Naive thymus-derived CD4-positive, alpha-beta T cell (primary cell): ENCODE results near the gene NTRK2. TPM values are rescaled to one million over a fixed set of nuclear protein-coding genes. Genes with fewer than 3 reads are reported as not detected.

Source experiments
- ATAC-seq: fragments of 150-1000 bp; cut with Tn5 transposase; 2 replicates; pipeline ENCODE4 v1.10.0; 2021; ENCODE audit warnings: mild to moderate bottlenecking, moderate library complexity
- CTCF ChIA-PET: fragments of 350-600 bp; sonication (Branson Sonifier 250); formaldehyde crosslinking; loops from one replicate; lab custom pipeline; 2021; ENCODE audit warnings: antibody characterized with exemption; lab: Charles Lee
- POLR2A ChIA-PET: fragments of 350-600 bp; sonication (Branson Sonifier 250); formaldehyde crosslinking; loops from one replicate; lab custom pipeline; 2021; ENCODE audit warnings: antibody characterized with exemption, inconsistent platforms; lab: Charles Lee
- DNase-seq, 9 donors: peaks; one replicate each; pipeline versions ENCODE4 v3.0.0 to v3.0.0-alpha.2; 2020 to 2022; ENCODE audit warnings: mixed read lengths in 1 of 9
- H3K27ac ChIP-seq: one replicate; pipeline ENCODE4 v1.7.0; 2013; ENCODE audit warnings: mild to moderate bottlenecking, low read depth, low read length, moderate library complexity
- H3K27me3 ChIP-seq, 2 donors: one replicate each; pipeline ENCODE4 v1.7.0; 2013; ENCODE audit warnings: low read length in 2 of 2, mild to moderate bottlenecking in 2 of 2, moderate library complexity in 2 of 2; ENCODE audit not compliant: control insufficient read depth in 2 of 2, insufficient read depth in 2 of 2
- H3K36me3 ChIP-seq, 3 experiments: 1 replicate in 2 of 3; 2 replicates in 1 of 3; pipeline ENCODE4 v1.7.0; 2013; ENCODE audit warnings: low read length in 3 of 3, mild to moderate bottlenecking in 3 of 3, moderate library complexity in 1 of 3; ENCODE audit not compliant: insufficient read depth in 3 of 3, control insufficient read depth in 2 of 3
- H3K4me1 ChIP-seq, 2 donors: one replicate each; pipeline ENCODE4 v1.7.0; 2013; ENCODE audit warnings: low read length in 2 of 2, mild to moderate bottlenecking in 2 of 2, moderate library complexity in 1 of 2; ENCODE audit not compliant: control insufficient read depth in 2 of 2, insufficient read depth in 2 of 2
- H3K4me3 ChIP-seq: 2 replicates; pipeline ENCODE4 v1.7.0; 2013; ENCODE audit warnings: mild to moderate bottlenecking, low read length
- H3K9me3 ChIP-seq, 3 experiments: 1 replicate in 2 of 3; 2 replicates in 1 of 3; pipeline ENCODE4 v1.7.0; 2013; ENCODE audit warnings: low read length in 3 of 3; ENCODE audit not compliant: control insufficient read depth in 2 of 3
- H3K27ac Mint-ChIP-seq, 9 donors: one replicate each; pipeline ENCODE4 v1.8.0; 2020 to 2022; ENCODE audit warnings: mixed read lengths in 9 of 9, mild to moderate bottlenecking in 8 of 9, moderate library complexity in 5 of 9, inconsistent platforms in 2 of 9
- H3K27me3 Mint-ChIP-seq, 5 donors: one replicate each; pipeline ENCODE4 v1.8.0; 2021 to 2022; ENCODE audit warnings: mixed read lengths in 5 of 5, mild to moderate bottlenecking in 1 of 5
- H3K36me3 Mint-ChIP-seq, 5 donors: one replicate each; pipeline ENCODE4 v1.8.0; 2020 to 2022; ENCODE audit warnings: mixed read lengths in 5 of 5, mild to moderate bottlenecking in 3 of 5, inconsistent platforms in 1 of 5
- H3K4me1 Mint-ChIP-seq, 7 donors: one replicate each; pipeline ENCODE4 v1.8.0; 2020 to 2022; ENCODE audit warnings: mixed read lengths in 7 of 7, mild to moderate bottlenecking in 3 of 7, inconsistent platforms in 1 of 7
- H3K4me3 Mint-ChIP-seq, 10 donors: one replicate each; pipeline ENCODE4 v1.8.0; 2020 to 2022; ENCODE audit warnings: mild to moderate bottlenecking in 10 of 10, mixed read lengths in 10 of 10, moderate library complexity in 6 of 10, inconsistent platforms in 2 of 10
- H3K9me3 Mint-ChIP-seq, 11 donors: one replicate each; pipeline ENCODE4 v1.8.0; 2020 to 2022; ENCODE audit warnings: mixed read lengths in 11 of 11, mild to moderate bottlenecking in 4 of 11, inconsistent platforms in 1 of 11, moderate library complexity in 1 of 11
- intact Hi-C, 2 donors: fragments of 100-400 bp; cut with micrococcal nuclease; formaldehyde crosslinking; loops; one replicate each; pipeline ENCODE4 v1.15.1; 2023
- polyA plus RNA-seq, 2 donors: library from polyadenylated mRNA; unstranded; fragments of 300-500 nt; fragmentation: Illumina TruSeq; gene quantifications; one replicate each; pipeline ENCODE4 v1.2.3, GENCODE V29; 2021
- total RNA-seq, 6 experiments: library from RNA in 5 of 6; stranded (reverse) in 5 of 6; gene quantifications; 1 replicate in 5 of 6; 2 replicates in 1 of 6; pipeline ENCODE4 v1.2.3 and lab custom pipeline; 2021 to 2026

NTRK2 gene
- total and polyA plus RNA-seq, 7 experiments from 2014 or later, result 0.07 to 1.2 TPM; not detected in 5

DNA sequence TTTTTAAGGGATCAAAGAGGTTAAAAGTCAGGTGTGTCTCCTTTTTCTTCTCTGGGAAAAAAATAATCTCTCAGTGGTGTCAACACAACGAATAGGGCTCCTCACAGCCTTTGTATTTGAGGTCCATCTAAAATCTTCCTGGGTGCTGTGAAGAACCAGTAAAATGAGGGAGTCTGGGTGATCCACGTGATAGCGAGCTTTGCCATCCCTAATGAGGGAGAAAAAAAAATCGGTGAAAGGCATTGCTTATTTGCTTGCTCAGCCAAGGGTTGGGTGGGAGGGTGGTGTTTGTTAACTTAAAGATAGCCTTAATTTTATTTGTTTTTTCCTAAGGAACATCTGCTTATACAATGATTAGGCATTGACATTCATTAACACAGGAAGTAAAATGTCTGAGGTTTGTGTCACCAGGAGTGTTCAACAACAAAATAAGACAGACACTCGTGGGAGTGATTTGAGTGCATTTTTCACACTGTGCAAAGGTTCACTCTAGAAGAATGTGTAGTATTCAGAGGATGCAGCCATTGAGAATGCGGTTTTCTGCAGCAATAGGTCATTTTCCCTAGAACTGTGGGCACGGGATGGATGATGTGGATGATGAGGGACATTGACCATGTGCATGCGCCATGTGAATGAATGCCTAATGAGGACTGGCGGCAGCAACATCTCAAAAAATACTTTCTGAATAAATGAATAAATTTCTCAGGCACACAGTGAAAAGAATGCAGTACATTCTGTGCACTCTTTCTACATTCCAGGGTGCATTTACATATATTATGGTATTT is 369.5 kb downstream of the NTRK2 start:
- H3K9me3 Mint-ChIP-seq, result peaks cover 0 to 8% (median 0%) of the 10 kb centered on the region in 11 donors
- no peaks in the 10 kb centered on the region for H3K27me3 ChIP-seq
- no peak overlapping the region for H3K27ac ChIP-seq
- H3K27ac Mint-ChIP-seq, result no peak overlapping the region
- ChIA-PET CTCF (no interaction called here), POLR2A (no interaction called here)
- no peak overlapping the region for H3K4me3 ChIP-seq
- peaks cover 0 to 9% (median 5%) of the 10 kb centered on the region in 5 donors for H3K27me3 Mint-ChIP-seq
- no peaks in the 10 kb centered on the region for H3K4me1 Mint-ChIP-seq
- ATAC-seq, result no peak
- no peak overlapping the region for H3K4me3 Mint-ChIP-seq
- intact Hi-C loops, result no loop called here
- no peaks in the 10 kb centered on the region for H3K9me3 ChIP-seq
- no peaks in the 10 kb centered on the region for H3K4me1 ChIP-seq
- DNase-seq, result no peak
- H3K36me3 ChIP-seq, result no peaks in the 10 kb centered on the region
- no peaks in the 10 kb centered on the region for H3K36me3 Mint-ChIP-seq

DNA sequence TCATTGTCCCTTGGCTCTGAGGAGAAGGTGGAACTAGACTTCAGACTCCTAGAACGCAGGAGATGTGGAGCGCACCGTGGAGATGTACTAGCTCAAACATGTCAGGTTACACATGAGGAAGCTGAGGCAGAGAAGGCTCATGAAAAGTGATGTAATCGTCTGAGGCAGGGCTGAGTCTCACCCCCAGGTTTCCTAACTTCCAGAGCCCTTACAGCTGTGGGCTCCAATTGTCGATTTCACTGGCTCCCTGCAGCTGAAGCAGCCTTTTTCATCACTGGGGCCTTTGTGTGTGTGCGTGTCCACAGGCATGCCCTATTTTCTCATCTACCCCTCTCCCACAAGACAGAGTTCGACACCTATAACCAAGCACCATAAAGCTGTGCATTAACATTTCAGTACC is 370.6 kb downstream of the NTRK2 start:
- ATAC-seq, result no peak
- Histone ChIP-seq H3K4me3 (no peak overlapping the region), H3K9me3 (no peaks in the 10 kb centered on the region), H3K27ac (no peak overlapping the region), H3K27me3 (no peaks in the 10 kb centered on the region), H3K4me1 (no peaks in the 10 kb centered on the region), H3K36me3 (no peaks in the 10 kb centered on the region)
- H3K27ac Mint-ChIP-seq, result no peak overlapping the region
- intact Hi-C loops, result no loop called here
- CTCF ChIA-PET, result no interaction called here
- peaks cover 0 to 5% (median 3%) of the 10 kb centered on the region in 5 donors for H3K27me3 Mint-ChIP-seq
- H3K4me3 Mint-ChIP-seq, result no peak overlapping the region
- peaks cover 0 to 8% (median 0%) of the 10 kb centered on the region in 11 donors for H3K9me3 Mint-ChIP-seq
- H3K4me1 Mint-ChIP-seq, result no peaks in the 10 kb centered on the region
- POLR2A ChIA-PET, result no interaction called here
- no peaks in the 10 kb centered on the region for H3K36me3 Mint-ChIP-seq
- no peak for DNase-seq

DNA sequence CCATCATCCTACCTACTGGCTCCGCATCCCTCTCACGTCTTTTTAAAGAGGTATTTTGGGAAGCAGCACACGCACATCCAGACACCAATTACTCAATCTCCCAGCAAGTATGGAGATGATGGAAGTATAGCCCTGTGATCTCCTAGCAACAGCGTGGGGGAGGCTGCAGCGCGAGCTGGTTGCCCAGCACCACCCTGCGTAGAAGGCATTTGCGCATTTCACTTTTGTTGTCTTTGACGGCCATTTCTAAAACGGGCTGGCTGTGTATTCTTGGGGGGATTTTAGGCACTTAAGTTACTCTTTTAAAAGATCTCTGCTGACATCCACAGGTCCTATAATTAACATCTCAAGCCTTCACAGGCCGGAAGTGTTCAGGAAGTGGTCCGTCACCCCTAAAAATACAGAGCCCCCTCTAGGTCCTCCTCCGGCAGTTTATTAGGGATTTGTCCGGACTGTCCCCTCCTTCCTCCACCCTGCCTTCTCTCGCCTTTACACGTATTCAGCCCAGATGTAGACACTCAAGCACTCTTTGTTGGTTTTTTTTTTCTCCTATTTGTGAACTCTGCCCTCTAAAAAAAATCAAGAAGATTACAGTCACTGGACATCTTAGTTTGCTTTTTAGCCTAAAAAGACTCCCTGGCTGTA is 371.4 kb downstream of the NTRK2 start:
- ATAC-seq (no peak), DNase-seq (no peak)
- ChIA-PET POLR2A (no interaction called here), CTCF (no interaction called here)
- Histone ChIP-seq H3K27me3 (no peaks in the 10 kb centered on the region), H3K27ac (no peak overlapping the region), H3K4me1 (no peaks in the 10 kb centered on the region), H3K36me3 (no peaks in the 10 kb centered on the region), H3K4me3 (no peak overlapping the region), H3K9me3 (no peaks in the 10 kb centered on the region)
- H3K9me3 Mint-ChIP-seq, result peaks cover 0 to 8% (median 0%) of the 10 kb centered on the region in 11 donors
- no peaks in the 10 kb centered on the region for H3K36me3 Mint-ChIP-seq
- no peak overlapping the region for H3K27ac Mint-ChIP-seq
- H3K4me3 Mint-ChIP-seq, result no peak overlapping the region
- peaks cover 0 to 8% (median 4%) of the 10 kb centered on the region in 5 donors for H3K27me3 Mint-ChIP-seq
- intact Hi-C loops, result no loop called here
- no peaks in the 10 kb centered on the region for H3K4me1 Mint-ChIP-seq

DNA sequence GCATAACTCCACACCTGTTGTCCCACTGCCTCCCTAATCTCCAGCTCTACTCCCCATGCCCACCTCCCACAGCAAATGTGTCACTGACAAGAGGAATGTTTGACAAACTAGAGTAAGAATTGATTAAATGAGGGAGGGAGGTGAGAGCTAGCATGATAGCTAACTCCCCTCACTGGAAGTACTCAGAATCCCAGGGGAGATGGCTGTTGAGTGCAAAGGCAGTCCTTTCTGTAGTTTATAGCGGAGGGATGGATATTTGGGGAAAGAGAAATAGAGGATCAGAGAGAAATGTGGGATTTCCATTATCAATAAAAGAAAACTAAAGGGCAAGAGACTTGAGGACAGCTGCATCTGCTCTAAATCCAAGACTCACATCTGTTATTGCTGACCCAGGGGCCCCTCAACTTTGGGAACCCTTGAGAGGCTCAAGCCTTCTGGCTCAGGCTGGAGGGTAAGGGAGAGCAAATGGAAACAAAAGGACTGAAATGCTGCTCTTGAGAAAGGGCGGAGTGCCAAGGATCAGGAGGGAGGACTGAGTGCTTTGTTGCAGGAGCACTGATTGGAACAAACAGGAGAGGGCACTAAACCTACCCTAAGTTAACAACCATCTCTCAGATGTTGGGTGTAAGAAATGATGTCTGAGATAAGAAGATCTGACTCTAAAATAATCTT is 372.1 kb downstream of the NTRK2 start:
- intact Hi-C loops, result no loop called here
- H3K27me3 ChIP-seq, result no peaks in the 10 kb centered on the region
- H3K36me3 ChIP-seq, result no peaks in the 10 kb centered on the region
- H3K9me3 ChIP-seq, result no peaks in the 10 kb centered on the region
- Mint-ChIP-seq H3K9me3 (peaks cover 0 to 8% (median 0%) of the 10 kb centered on the region in 11 donors), H3K4me1 (no peaks in the 10 kb centered on the region), H3K36me3 (no peaks in the 10 kb centered on the region), H3K4me3 (no peak overlapping the region), H3K27me3 (peaks cover 0 to 8% (median 4%) of the 10 kb centered on the region in 5 donors), H3K27ac (no peak overlapping the region)
- DNase-seq (no peak), ATAC-seq (no peak)
- ChIA-PET POLR2A (no interaction called here), CTCF (no interaction called here)
- no peak overlapping the region for H3K27ac ChIP-seq
- no peaks in the 10 kb centered on the region for H3K4me1 ChIP-seq
- H3K4me3 ChIP-seq, result no peak overlapping the region

DNA sequence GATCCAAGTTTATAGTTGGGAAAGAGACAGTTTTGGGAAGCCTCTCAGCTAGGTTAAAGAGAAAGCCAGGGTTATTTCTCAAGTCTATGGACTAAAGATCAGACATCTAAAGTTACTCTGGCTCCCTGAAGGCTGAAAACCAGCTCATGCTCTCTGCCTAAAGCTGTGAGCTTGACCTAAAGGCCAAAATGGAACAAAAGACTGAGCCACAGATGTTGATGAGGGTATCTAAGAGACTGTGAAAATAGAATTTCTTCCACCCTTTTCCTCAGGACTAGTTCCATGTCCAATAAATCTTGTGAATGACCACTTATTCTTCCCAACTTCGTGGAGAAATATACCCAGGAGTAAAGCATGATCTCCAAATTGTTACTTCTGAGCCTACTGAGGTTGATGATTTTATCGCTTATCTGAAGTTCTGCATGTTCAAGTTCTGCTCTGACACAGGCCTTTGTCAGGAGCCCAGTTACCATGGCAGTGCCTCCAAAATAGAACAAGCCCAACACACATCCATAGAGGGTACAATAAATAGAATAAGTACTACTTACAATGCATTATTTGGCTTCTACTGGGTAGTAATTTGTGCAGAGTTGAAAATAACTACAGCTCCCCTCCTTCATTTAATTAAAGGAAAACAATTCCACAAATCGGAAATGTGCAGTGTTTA is 373.6 kb downstream of the NTRK2 start:
- H3K27ac ChIP-seq, result no peak overlapping the region
- intact Hi-C loops, result no loop called here
- no peak for DNase-seq
- H3K4me1 Mint-ChIP-seq, result no peaks in the 10 kb centered on the region
- no peak for ATAC-seq
- no peak overlapping the region for H3K4me3 ChIP-seq
- no peaks in the 10 kb centered on the region for H3K36me3 ChIP-seq
- POLR2A ChIA-PET, result no interaction called here
- H3K9me3 Mint-ChIP-seq, result peaks cover 0 to 3% (median 0%) of the 10 kb centered on the region in 11 donors
- no peaks in the 10 kb centered on the region for H3K36me3 Mint-ChIP-seq
- no peaks in the 10 kb centered on the region for H3K9me3 ChIP-seq
- CTCF ChIA-PET, result no interaction called here
- H3K4me1 ChIP-seq, result no peaks in the 10 kb centered on the region
- H3K27ac Mint-ChIP-seq, result no peak overlapping the region
- peaks cover 0 to 8% (median 4%) of the 10 kb centered on the region in 5 donors for H3K27me3 Mint-ChIP-seq
- no peak overlapping the region for H3K4me3 Mint-ChIP-seq
- no peaks in the 10 kb centered on the region for H3K27me3 ChIP-seq

DNA sequence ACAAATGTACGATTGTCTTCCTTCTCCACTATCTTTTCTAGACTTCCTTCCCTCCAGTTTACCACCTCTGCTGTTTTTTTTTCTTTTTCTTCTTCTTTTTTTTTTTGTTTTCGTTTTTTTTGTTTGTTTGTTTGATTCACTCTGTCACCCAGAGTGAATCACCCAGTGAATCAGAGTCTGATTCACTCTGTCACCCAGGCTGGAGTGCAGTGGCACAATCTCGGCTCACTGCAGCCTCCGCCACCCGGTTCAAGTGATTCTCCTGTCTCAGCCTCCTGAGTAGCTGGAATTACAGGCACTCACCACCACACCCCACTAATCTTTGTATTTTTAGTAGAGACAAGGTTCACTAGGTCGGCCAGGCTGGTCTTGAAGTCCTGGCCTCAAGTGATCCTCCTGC is 375.7 kb downstream of the NTRK2 start:
- H3K27me3 ChIP-seq, result no peaks in the 10 kb centered on the region
- intact Hi-C loops, result no loop called here
- H3K4me3 Mint-ChIP-seq, result no peak overlapping the region
- CTCF ChIA-PET, result no interaction called here
- H3K9me3 ChIP-seq, result no peaks in the 10 kb centered on the region
- POLR2A ChIA-PET, result no interaction called here
- ATAC-seq (no peak), DNase-seq (no peak)
- H3K36me3 Mint-ChIP-seq, result no peaks in the 10 kb centered on the region
- H3K27me3 Mint-ChIP-seq, result peaks cover 0 to 8% (median 0%) of the 10 kb centered on the region in 5 donors
- no peaks in the 10 kb centered on the region for H3K4me1 Mint-ChIP-seq
- no peak overlapping the region for H3K27ac ChIP-seq
- no peak overlapping the region for H3K4me3 ChIP-seq
- no peak overlapping the region for H3K27ac Mint-ChIP-seq
- no peaks in the 10 kb centered on the region for H3K36me3 ChIP-seq
- peaks cover 0 to 3% (median 0%) of the 10 kb centered on the region in 11 donors for H3K9me3 Mint-ChIP-seq
- H3K4me1 ChIP-seq, result no peaks in the 10 kb centered on the region
